Retinal pigment epithelial cell (primary cell): ENCODE data around the gene FAM13A.
"Not testable (repeated sequence)": the region's sequence is repeated elsewhere in the genome, so short reads cannot be mapped to it uniquely, and the experiment has no call there.

Experiments used
- DNase-seq: peaks from one replicate; pipeline ENCODE4 v3.0.0-alpha.2; 2010; ENCODE audit warnings: low read depth
- H3K4me3 ChIP-seq: 2 replicates; pipeline ENCODE4 v1.5.1; 2011; ENCODE audit warnings: mild to moderate bottlenecking, low read length, control low read depth, moderate library complexity
- CTCF ChIP-seq: conservative IDR thresholded peaks from 2 replicates; pipeline ENCODE4 v1.5.1; 2011; ENCODE audit warnings: low read depth, low read length, control low read depth, inconsistent platforms

The FAM13A gene

GRCh38 chr4:89008166-89008565 lies 48.8 kb downstream of the FAM13A start:
- no peak overlapping the region for H3K4me3 ChIP-seq
- no peak for DNase-seq
- TF ChIP-seq CTCF = no peak

GRCh38 chr4:89007338-89007939 lies 49.5 kb downstream of the FAM13A start:
- H3K4me3 ChIP-seq = no peak overlapping the region
- no peak for DNase-seq
- TF ChIP-seq CTCF = no peak

- DNase-seq = no peak
- TF ChIP-seq CTCF = no peak
- no peak overlapping the region for H3K4me3 ChIP-seq
Measured at GRCh38 chr4:89006307-89006706, 50.7 kb downstream of the FAM13A start.

GRCh38 chr4:89005066-89005465 lies 51.9 kb downstream of the FAM13A start:
- DNase-seq, H3K4me3 ChIP-seq: not testable (repeated sequence)

- H3K4me3 ChIP-seq = no peak overlapping the region
- TF ChIP-seq CTCF = no peak
- peak; percentile 44 for DNase-seq
Measured at GRCh38 chr4:89001647-89002445, 55.1 kb downstream of the FAM13A start.

- no peak for TF ChIP-seq CTCF
- H3K4me3 ChIP-seq = no peak overlapping the region
- no peak for DNase-seq
Measured at GRCh38 chr4:89000844-89001360, 56.1 kb downstream of the FAM13A start.

GRCh38 chr4:89000382-89000781 lies 56.6 kb downstream of the FAM13A start:
- no peak for TF ChIP-seq CTCF
- no peak overlapping the region for H3K4me3 ChIP-seq
- no peak for DNase-seq
